ENCODE results near the gene AMMECR1L. TPM values are rescaled to one million over a fixed set of nuclear protein-coding genes. Genes with fewer than 3 reads are reported as not detected.

AMMECR1L gene
- total RNA-seq, 1 experiment from 2014 or later = 26.0 TPM

Other genes starting within 250 kb of the AMMECR1L start
- gene GPR17, start 239.8 kb downstream of the AMMECR1L start, total RNA-seq (2021) = 0.28 and 0.45 TPM in 2 replicates
- gene LIMS2, start 210.4 kb downstream of the AMMECR1L start, total RNA-seq (2021) = 1.2 and 1.5 TPM in 2 replicates
- 7.1 and 7.6 TPM in 2 replicates for gene SFT2D3, start 184.5 kb downstream of the AMMECR1L start, total RNA-seq (2021)
- gene WDR33, start 74.8 kb downstream of the AMMECR1L start, total RNA-seq (2021) = 83.8 and 87.1 TPM in 2 replicates
- gene POLR2D, start 27.8 kb downstream of the AMMECR1L start, total RNA-seq (2021) = 88.4 and 90.0 TPM in 2 replicates
- 40.4 and 44.7 TPM in 2 replicates for gene SAP130, start 142.1 kb upstream of the AMMECR1L start, total RNA-seq (2021)
- gene UGGT1, start 205.2 kb upstream of the AMMECR1L start, total RNA-seq (2021) = 63.2 and 74.1 TPM in 2 replicates